WTC11 (cell line): ENCODE data around the gene ITPR1. TPM values are rescaled to one million over a fixed set of nuclear protein-coding genes. Genes with fewer than 3 reads are reported as not detected.

Source experiments
- ATAC-seq: fragments of 200-7000 bp; cut with Tn5 transposase; 2 replicates; pipeline ENCODE4 v1.10.0; 2021; ENCODE audit warnings: mild to moderate bottlenecking, moderate library complexity
- CTCF ChIA-PET: fragments of 300-600 bp; sonication (Branson Sonifier 250); formaldehyde crosslinking; loops from one replicate; lab custom pipeline; 2021; ENCODE audit warnings: antibody characterized with exemption; lab: Charles Lee
- POLR2A ChIA-PET: fragments of 350-600 bp; sonication (Branson Sonifier 250); formaldehyde crosslinking; loops from one replicate; lab custom pipeline; 2021; ENCODE audit warnings: antibody characterized with exemption; lab: Charles Lee
- DNase-seq: peaks from one replicate; pipeline ENCODE4 v3.0.0; 2021; ENCODE audit warnings: low spot score
- H3K27ac Mint-ChIP-seq: 2 replicates; pipeline ENCODE4 v1.8.0; 2021; ENCODE audit warnings: mixed read lengths
- H3K27me3 Mint-ChIP-seq: 2 replicates; pipeline ENCODE4 v1.8.0; 2021; ENCODE audit warnings: low read depth, mild to moderate bottlenecking, moderate library complexity, mixed read lengths
- H3K36me3 Mint-ChIP-seq: 2 replicates; pipeline ENCODE4 v1.8.0; 2021; ENCODE audit warnings: mixed read lengths
- H3K4me1 Mint-ChIP-seq: 2 replicates; pipeline ENCODE4 v1.8.0; 2022; ENCODE audit warnings: mixed read lengths
- H3K4me3 Mint-ChIP-seq: 2 replicates; pipeline ENCODE4 v1.8.0; 2021; ENCODE audit warnings: mild to moderate bottlenecking, moderate library complexity, mixed read lengths
- H3K9me3 Mint-ChIP-seq: 2 replicates; pipeline ENCODE4 v1.8.0; 2021; ENCODE audit warnings: mixed read lengths
- CBFB ChIP-seq: sonication (generic); formaldehyde crosslinking; IDR thresholded peaks from 2 replicates; pipeline ENCODE4 v1.8.1; 2022; ENCODE audit warnings: mild to moderate bottlenecking, low read depth, missing genetic modification reagents
- GRHL2 ChIP-seq: fragments of 250-450 bp; sonication (Bioruptor Pico); IDR thresholded peaks from 2 replicates; pipeline ENCODE4 v1.8.0; 2022; ENCODE audit warnings: mild to moderate bottlenecking, moderate library complexity; ENCODE audit not compliant: insufficient replicate concordance, severe bottlenecking
- JAZF1 ChIP-seq: fragments of 250-450 bp; sonication (Bioruptor Pico); IDR thresholded peaks from 2 replicates; pipeline ENCODE4 v1.9.0; 2021; ENCODE audit warnings: moderate library complexity, mild to moderate bottlenecking, inconsistent platforms
- MXD4 ChIP-seq: fragments of 250-450 bp; sonication (Bioruptor Pico); IDR thresholded peaks from 2 replicates; pipeline ENCODE4 v1.8.0; 2021; ENCODE audit warnings: mild to moderate bottlenecking, moderate library complexity, borderline replicate concordance
- MYBL2 ChIP-seq: sonication (generic); formaldehyde crosslinking; IDR thresholded peaks from 2 replicates; pipeline ENCODE4 v1.8.1; 2023; ENCODE audit warnings: mild to moderate bottlenecking, moderate library complexity, missing genetic modification reagents
- NFATC4 ChIP-seq: fragments of 250-450 bp; sonication (Bioruptor Pico); IDR thresholded peaks from 2 replicates; pipeline ENCODE4 v1.9.0; 2021; ENCODE audit warnings: mild to moderate bottlenecking
- NR1H2 ChIP-seq: sonication (generic); formaldehyde crosslinking; IDR thresholded peaks from 2 replicates; pipeline ENCODE4 v1.9.0; 2021; ENCODE audit warnings: mild to moderate bottlenecking, moderate library complexity, missing genetic modification reagents
- PRRX2 ChIP-seq: fragments of 250-450 bp; sonication (Bioruptor Pico); IDR thresholded peaks from 2 replicates; pipeline ENCODE4 v1.8.0; 2021; ENCODE audit warnings: mild to moderate bottlenecking
- SOX15 ChIP-seq: fragments of 250-450 bp; sonication (Bioruptor Pico); IDR thresholded peaks from 2 replicates; pipeline ENCODE4 v1.9.0; 2021; ENCODE audit warnings: mild to moderate bottlenecking
- TEAD1 ChIP-seq: sonication (generic); formaldehyde crosslinking; IDR thresholded peaks from 2 replicates; pipeline ENCODE4 v1.8.0; 2022; ENCODE audit warnings: mild to moderate bottlenecking, missing genetic modification reagents
- total RNA-seq: library from RNA; stranded (reverse); gene quantifications from 3 replicates; pipeline ENCODE4 v1.2.3, GENCODE V29; 2021
- TF ChIP-seq, protein P1 (sequence below): sonication (generic); formaldehyde crosslinking; IDR thresholded peaks from 2 replicates; pipeline ENCODE4 v1.8.1; 2023; ENCODE audit warnings: mild to moderate bottlenecking, missing genetic modification reagents
- TF ChIP-seq, protein P2 (sequence below): fragments of 250-450 bp; sonication (Bioruptor Pico); IDR thresholded peaks from 2 replicates; pipeline ENCODE4 v2.1.2; 2022; ENCODE audit warnings: mild to moderate bottlenecking, moderate library complexity
- TF ChIP-seq, protein P3 (sequence below): sonication (generic); formaldehyde crosslinking; IDR thresholded peaks from 2 replicates; pipeline ENCODE4 v1.8.1; 2023; ENCODE audit warnings: mild to moderate bottlenecking, missing genetic modification reagents
- TF ChIP-seq, protein P4 (sequence below): sonication (generic); formaldehyde crosslinking; IDR thresholded peaks from 2 replicates; pipeline ENCODE4 v1.8.1; 2022; ENCODE audit warnings: low read depth, missing genetic modification reagents, borderline replicate concordance
- TF ChIP-seq, protein P5 (sequence below): sonication (generic); formaldehyde crosslinking; IDR thresholded peaks from 2 replicates; pipeline ENCODE4 v1.8.0; 2022; ENCODE audit warnings: mild to moderate bottlenecking, missing genetic modification reagents
- TF ChIP-seq, protein P6 (sequence below): sonication (generic); formaldehyde crosslinking; IDR thresholded peaks from 2 replicates; pipeline ENCODE4 v1.8.1; 2022; ENCODE audit warnings: missing genetic modification reagents, borderline replicate concordance
- TF ChIP-seq, protein P7 (sequence below): sonication (generic); formaldehyde crosslinking; IDR thresholded peaks from 2 replicates; pipeline ENCODE4 v1.8.1; 2023; ENCODE audit warnings: mild to moderate bottlenecking, moderate library complexity, missing genetic modification reagents

Gene ITPR1
- total RNA-seq, 1 experiment from 2014 or later = 11.8 TPM

DNA sequence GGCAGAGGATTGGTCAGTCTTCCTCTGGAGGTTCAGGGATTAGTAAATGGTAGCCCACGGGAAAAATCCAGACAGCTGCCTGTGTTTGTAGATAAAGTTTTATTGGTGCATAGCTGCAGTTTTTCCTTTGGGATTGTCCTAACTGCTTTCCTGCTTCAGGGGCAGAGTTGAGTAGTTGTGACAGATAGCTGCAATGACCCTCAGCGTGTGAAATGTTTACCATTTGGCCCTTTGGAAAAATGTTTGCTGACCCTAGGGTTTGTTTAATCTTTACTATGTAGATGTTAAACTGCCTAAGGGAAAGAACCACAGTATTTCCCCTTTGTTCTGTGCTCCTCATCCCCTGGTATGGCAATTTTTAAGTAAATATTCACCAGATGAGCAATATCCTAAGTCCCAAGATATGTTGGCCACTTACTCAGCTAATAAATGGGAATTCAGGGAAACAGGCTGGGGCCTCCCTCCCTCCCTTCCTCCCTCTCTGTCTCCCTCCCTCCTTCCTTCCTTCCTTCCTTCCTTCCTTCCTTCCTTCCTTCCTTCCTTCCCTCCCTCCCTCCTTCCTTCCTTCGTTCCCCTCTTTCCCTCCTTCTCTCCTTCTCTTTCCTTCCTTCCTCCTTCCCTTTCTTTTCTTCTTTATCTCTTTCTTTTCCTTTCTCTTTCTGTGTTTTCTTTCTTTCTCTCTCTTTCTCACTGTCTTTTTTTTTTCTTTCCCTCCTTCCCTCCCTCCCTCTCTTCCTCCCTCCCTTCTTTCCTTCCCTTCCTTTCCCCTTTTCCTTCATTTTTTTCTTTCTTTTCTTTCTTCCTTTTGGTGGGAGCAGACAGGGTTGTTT is 251.5 kb downstream of the ITPR1 start:
- POLR2A ChIA-PET = no interaction called here
- Mint-ChIP-seq H3K9me3 (peaks cover 2% of the 10 kb centered on the region), H3K4me3 (no peak overlapping the region), H3K27me3 (no peaks in the 10 kb centered on the region), H3K27ac (no peak overlapping the region; the same call in 1 of the 2 replicates), H3K36me3 (peaks cover 3% of the 10 kb centered on the region; the same call in 1 of the 2 replicates), H3K4me1 (peaks cover 6% of the 10 kb centered on the region)
- ATAC-seq (no peak), DNase-seq (no peak)
- TF ChIP-seq NR1H2 (CRISPR knock-in tag) (no peak), CBFB (no peak), PRRX2 (no peak), JAZF1 (CRISPR knock-in tag) (no peak), MXD4 (CRISPR knock-in tag) (no peak), GRHL2 (CRISPR knock-in tag) (no peak), MYBL2 (CRISPR knock-in tag) (no peak), TEAD1 (CRISPR knock-in tag) (no peak), SOX15 (CRISPR knock-in tag) (no peak), NFATC4 (CRISPR knock-in tag) (no peak)
- TF ChIP-seq, protein P1, sequence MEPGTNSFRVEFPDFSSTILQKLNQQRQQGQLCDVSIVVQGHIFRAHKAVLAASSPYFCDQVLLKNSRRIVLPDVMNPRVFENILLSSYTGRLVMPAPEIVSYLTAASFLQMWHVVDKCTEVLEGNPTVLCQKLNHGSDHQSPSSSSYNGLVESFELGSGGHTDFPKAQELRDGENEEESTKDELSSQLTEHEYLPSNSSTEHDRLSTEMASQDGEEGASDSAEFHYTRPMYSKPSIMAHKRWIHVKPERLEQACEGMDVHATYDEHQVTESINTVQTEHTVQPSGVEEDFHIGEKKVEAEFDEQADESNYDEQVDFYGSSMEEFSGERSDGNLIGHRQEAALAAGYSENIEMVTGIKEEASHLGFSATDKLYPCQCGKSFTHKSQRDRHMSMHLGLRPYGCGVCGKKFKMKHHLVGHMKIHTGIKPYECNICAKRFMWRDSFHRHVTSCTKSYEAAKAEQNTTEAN = no peak
- TF ChIP-seq, protein P2, sequence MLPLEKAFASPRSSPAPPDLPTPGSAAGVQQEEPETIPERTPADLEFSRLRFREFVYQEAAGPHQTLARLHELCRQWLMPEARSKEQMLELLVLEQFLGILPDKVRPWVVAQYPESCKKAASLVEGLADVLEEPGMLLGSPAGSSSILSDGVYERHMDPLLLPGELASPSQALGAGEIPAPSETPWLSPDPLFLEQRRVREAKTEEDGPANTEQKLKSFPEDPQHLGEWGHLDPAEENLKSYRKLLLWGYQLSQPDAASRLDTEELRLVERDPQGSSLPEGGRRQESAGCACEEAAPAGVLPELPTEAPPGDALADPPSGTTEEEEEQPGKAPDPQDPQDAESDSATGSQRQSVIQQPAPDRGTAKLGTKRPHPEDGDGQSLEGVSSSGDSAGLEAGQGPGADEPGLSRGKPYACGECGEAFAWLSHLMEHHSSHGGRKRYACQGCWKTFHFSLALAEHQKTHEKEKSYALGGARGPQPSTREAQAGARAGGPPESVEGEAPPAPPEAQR (CRISPR knock-in tag) = no peak
- TF ChIP-seq, protein P3, sequence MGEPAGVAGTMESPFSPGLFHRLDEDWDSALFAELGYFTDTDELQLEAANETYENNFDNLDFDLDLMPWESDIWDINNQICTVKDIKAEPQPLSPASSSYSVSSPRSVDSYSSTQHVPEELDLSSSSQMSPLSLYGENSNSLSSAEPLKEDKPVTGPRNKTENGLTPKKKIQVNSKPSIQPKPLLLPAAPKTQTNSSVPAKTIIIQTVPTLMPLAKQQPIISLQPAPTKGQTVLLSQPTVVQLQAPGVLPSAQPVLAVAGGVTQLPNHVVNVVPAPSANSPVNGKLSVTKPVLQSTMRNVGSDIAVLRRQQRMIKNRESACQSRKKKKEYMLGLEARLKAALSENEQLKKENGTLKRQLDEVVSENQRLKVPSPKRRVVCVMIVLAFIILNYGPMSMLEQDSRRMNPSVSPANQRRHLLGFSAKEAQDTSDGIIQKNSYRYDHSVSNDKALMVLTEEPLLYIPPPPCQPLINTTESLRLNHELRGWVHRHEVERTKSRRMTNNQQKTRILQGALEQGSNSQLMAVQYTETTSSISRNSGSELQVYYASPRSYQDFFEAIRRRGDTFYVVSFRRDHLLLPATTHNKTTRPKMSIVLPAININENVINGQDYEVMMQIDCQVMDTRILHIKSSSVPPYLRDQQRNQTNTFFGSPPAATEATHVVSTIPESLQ (CRISPR knock-in tag) = no peak
- TF ChIP-seq, protein P4, sequence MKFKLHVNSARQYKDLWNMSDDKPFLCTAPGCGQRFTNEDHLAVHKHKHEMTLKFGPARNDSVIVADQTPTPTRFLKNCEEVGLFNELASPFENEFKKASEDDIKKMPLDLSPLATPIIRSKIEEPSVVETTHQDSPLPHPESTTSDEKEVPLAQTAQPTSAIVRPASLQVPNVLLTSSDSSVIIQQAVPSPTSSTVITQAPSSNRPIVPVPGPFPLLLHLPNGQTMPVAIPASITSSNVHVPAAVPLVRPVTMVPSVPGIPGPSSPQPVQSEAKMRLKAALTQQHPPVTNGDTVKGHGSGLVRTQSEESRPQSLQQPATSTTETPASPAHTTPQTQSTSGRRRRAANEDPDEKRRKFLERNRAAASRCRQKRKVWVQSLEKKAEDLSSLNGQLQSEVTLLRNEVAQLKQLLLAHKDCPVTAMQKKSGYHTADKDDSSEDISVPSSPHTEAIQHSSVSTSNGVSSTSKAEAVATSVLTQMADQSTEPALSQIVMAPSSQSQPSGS (CRISPR knock-in tag) = no peak
- TF ChIP-seq, protein P5, sequence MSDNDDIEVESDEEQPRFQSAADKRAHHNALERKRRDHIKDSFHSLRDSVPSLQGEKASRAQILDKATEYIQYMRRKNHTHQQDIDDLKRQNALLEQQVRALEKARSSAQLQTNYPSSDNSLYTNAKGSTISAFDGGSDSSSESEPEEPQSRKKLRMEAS (CRISPR knock-in tag) = no peak
- TF ChIP-seq, protein P6, sequence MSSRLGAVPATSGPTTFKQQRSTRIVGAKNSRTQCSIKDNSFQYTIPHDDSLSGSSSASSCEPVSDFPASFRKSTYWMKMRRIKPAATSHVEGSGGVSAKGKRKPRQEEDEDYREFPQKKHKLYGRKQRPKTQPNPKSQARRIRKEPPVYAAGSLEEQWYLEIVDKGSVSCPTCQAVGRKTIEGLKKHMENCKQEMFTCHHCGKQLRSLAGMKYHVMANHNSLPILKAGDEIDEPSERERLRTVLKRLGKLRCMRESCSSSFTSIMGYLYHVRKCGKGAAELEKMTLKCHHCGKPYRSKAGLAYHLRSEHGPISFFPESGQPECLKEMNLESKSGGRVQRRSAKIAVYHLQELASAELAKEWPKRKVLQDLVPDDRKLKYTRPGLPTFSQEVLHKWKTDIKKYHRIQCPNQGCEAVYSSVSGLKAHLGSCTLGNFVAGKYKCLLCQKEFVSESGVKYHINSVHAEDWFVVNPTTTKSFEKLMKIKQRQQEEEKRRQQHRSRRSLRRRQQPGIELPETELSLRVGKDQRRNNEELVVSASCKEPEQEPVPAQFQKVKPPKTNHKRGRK = no peak
- TF ChIP-seq, protein P7, sequence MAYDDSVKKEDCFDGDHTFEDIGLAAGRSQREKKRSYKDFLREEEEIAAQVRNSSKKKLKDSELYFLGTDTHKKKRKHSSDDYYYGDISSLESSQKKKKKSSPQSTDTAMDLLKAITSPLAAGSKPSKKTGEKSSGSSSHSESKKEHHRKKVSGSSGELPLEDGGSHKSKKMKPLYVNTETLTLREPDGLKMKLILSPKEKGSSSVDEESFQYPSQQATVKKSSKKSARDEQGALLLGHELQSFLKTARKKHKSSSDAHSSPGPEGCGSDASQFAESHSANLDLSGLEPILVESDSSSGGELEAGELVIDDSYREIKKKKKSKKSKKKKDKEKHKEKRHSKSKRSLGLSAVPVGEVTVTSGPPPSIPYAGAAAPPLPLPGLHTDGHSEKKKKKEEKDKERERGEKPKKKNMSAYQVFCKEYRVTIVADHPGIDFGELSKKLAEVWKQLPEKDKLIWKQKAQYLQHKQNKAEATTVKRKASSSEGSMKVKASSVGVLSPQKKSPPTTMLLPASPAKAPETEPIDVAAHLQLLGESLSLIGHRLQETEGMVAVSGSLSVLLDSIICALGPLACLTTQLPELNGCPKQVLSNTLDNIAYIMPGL (CRISPR knock-in tag) = no peak
- CTCF ChIA-PET = no interaction called here
